ENCODE results near the gene DENND5A. TPM values are rescaled to one million over a fixed set of nuclear protein-coding genes. Genes with fewer than 3 reads are reported as not detected.
"Not testable (repeated sequence)": the region's sequence is repeated elsewhere in the genome, so short reads cannot be mapped to it uniquely, and the experiment has no call there.

Gene DENND5A
- total RNA-seq, 2 donors from 2014 or later = 66.4 to 94.0 TPM

DNA sequence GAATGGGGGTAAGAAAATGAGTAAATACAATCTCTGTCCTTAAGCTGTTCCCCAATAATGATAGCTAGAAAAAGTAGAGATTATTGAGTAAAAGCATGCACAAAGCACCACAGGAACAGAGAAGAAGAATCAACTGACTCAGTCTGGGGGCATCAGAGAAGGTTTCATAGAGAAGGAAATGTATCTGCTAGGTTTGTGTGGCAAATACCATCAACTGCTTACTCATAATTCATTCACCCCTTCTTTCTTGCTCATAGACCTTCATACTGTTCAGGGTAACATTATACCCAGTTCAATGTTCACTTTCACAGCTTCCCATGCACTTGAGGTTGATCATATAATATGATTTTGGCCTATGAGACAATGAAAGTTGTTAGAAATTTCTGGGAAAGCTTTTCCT, 88.6 kb downstream of the DENND5A start:
- peak; percentile 83 to 94 for ATAC-seq
- H3K9me3 Mint-ChIP-seq = no peaks in the 10 kb centered on the region
- peaks cover 22 to 46% of the 10 kb centered on the region in 2 donors for H3K36me3 Mint-ChIP-seq
- peak overlapping the region in 1 of 2 donors; percentile 80 for H3K27ac Mint-ChIP-seq
- no peak for DNase-seq (ENCODE audit: low spot score in 2 of 2)

DNA sequence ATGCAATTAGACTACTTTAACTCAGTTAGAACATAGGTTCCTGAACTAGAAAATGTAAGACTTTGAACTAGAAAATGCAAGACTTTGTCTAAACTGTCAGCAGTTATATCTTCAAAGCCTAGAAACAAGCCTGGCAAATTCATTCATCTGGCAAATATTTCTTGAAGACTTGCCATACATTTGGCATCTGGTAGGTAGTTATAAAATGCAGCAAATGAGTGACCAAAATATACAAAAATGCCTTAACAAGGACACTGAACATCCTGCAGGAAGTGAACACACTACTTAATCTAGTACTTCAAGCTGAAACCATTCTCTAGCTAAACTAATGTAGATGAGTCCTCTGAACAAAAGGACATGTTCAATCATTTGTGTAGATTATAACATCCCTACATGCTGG, 89.0 kb downstream of the DENND5A start:
- ATAC-seq (no peak), DNase-seq (ENCODE audit: low spot score in 2 of 2) (no peak)
- Mint-ChIP-seq H3K36me3 (peaks cover 22 to 47% of the 10 kb centered on the region in 2 donors), H3K9me3 (no peaks in the 10 kb centered on the region), H3K27ac (no peak overlapping the region)

GRCh38 chr11:9172389-9172788, 92.8 kb downstream of the DENND5A start:
- Mint-ChIP-seq H3K27ac (no peak overlapping the region), H3K9me3 (no peaks in the 10 kb centered on the region), H3K36me3 (peaks cover 19 to 29% of the 10 kb centered on the region in 2 donors)
- ATAC-seq (no peak), DNase-seq (ENCODE audit: low spot score in 2 of 2) (no peak)

- DNase-seq (ENCODE audit: low spot score in 2 of 2) = no peak
- Mint-ChIP-seq H3K9me3 (no peaks in the 10 kb centered on the region), H3K27ac (peak overlapping the region in 1 of 2 donors; percentile 36), H3K36me3 (peaks cover 22 to 23% of the 10 kb centered on the region in 2 donors)
- ATAC-seq = no peak
Measured at GRCh38 chr11:9170450-9170849, 94.7 kb downstream of the DENND5A start.

GRCh38 chr11:9169595-9170295, 95.4 kb downstream of the DENND5A start:
- Mint-ChIP-seq H3K27ac (peak overlapping the region; percentile 36 to 62), H3K9me3 (no peaks in the 10 kb centered on the region), H3K36me3 (peaks cover 22 to 23% of the 10 kb centered on the region in 2 donors)
- DNase-seq (ENCODE audit: low spot score in 2 of 2) = no peak
- ATAC-seq = peak; percentile 81 to 90

DNA sequence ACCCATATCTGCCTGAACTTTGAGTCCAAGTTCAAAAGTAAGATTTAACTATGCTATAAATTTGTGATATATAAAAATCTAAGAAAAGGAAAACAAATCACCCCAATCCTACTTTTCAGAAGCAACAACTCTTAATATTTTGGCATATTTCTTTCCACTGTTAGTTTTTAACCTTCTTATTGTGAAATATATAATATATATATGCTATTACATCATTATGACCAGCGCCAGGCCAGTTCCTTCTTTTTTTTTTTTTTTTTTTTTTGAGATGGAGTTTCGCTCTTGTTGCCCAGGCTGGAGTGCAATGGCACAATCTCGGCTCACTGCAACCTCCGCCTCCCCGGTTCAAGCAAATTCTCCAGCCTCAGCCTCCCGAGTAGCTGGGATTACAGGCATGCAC, 103.2 kb downstream of the DENND5A start:
- peaks cover 9 to 14% of the 10 kb centered on the region in 2 donors for H3K36me3 Mint-ChIP-seq
- not testable (repeated sequence) for H3K27ac Mint-ChIP-seq, ATAC-seq

GRCh38 chr11:9160166-9160565, 105.0 kb downstream of the DENND5A start:
- DNase-seq (ENCODE audit: low spot score in 2 of 2) (no peak), ATAC-seq (peak; percentile 64 to 81)
- Mint-ChIP-seq H3K36me3 (peaks cover 5 to 14% of the 10 kb centered on the region in 2 donors), H3K9me3 (no peaks in the 10 kb centered on the region), H3K27ac (peak overlapping the region; percentile 81 to 90)

More for the DNA sequence above, 103.2 kb downstream of the DENND5A start:
- not testable (repeated sequence) for DNase-seq (ENCODE audit: low spot score in 2 of 2); H3K9me3 Mint-ChIP-seq

- DNase-seq (ENCODE audit: low spot score in 2 of 2) (no peak), ATAC-seq (peak; percentile 67 to 72)
- peaks cover 5 to 14% of the 10 kb centered on the region in 2 donors for H3K36me3 Mint-ChIP-seq
- peak overlapping the region in 1 of 2 donors; percentile 90 for H3K27ac Mint-ChIP-seq
- no peaks in the 10 kb centered on the region for H3K9me3 Mint-ChIP-seq
Measured at GRCh38 chr11:9158898-9159391, 106.2 kb downstream of the DENND5A start.

GRCh38 chr11:9155930-9156329, 109.2 kb downstream of the DENND5A start:
- no peak for ATAC-seq
- H3K9me3 Mint-ChIP-seq = no peaks in the 10 kb centered on the region
- peaks cover 5 to 14% of the 10 kb centered on the region in 2 donors for H3K36me3 Mint-ChIP-seq
- DNase-seq (ENCODE audit: low spot score in 2 of 2) = no peak
- no peak overlapping the region for H3K27ac Mint-ChIP-seq

DNA sequence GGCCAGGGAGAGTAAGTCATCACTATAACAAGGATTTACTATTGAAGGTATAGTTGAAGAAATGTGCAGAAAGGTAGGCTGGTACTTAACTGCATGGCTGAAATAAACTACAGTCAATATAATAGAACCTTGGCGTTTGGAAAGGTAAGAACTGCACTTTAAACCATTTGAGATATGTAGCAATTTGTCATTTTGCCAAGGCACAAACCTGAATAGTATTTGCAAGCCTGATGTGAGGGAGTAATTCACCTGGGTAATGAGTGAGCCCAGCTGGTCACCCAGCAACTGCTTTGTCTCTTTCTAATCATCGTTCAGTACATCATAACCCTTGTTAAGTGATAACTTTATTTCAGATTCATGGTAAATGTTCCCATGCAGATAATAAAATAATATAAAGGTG, 111.5 kb downstream of the DENND5A start:
- ATAC-seq (no peak), DNase-seq (ENCODE audit: low spot score in 2 of 2) (no peak)
- H3K27ac Mint-ChIP-seq = no peak overlapping the region
- peaks cover 0 to 8% of the 10 kb centered on the region in 2 donors for H3K36me3 Mint-ChIP-seq
- H3K9me3 Mint-ChIP-seq = no peaks in the 10 kb centered on the region

DNA sequence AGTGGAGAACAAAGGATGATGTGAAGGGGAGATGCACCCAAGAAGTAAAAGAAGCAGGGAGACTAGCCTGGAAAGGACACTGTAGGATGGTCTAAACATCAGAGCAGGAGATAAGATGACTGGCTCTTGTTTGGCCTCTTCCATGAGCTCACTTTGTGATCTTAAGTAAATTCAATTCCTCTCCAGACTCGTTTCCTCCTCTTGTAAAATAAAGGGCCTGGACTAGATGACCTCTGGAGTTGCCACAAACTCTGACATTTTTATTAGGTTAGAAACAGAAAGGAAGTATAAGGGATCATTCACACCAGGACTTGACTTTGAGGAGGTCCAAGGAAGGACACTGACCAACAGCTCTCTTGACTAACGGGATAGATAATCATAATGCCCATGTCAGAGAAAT, 113.5 kb downstream of the DENND5A start:
- DNase-seq (ENCODE audit: low spot score in 2 of 2) (no peak), ATAC-seq (no peak)
- H3K36me3 Mint-ChIP-seq = peaks cover 0 to 23% of the 10 kb centered on the region in 2 donors
- no peak overlapping the region for H3K27ac Mint-ChIP-seq
- no peaks in the 10 kb centered on the region for H3K9me3 Mint-ChIP-seq

- no peak overlapping the region for H3K27ac Mint-ChIP-seq
- H3K36me3 Mint-ChIP-seq = peaks cover 0 to 26% of the 10 kb centered on the region in 2 donors
- ATAC-seq (no peak), DNase-seq (ENCODE audit: low spot score in 2 of 2) (no peak)
- H3K9me3 Mint-ChIP-seq = no peaks in the 10 kb centered on the region
Measured at GRCh38 chr11:9150926-9151325, 114.2 kb downstream of the DENND5A start.

DNA sequence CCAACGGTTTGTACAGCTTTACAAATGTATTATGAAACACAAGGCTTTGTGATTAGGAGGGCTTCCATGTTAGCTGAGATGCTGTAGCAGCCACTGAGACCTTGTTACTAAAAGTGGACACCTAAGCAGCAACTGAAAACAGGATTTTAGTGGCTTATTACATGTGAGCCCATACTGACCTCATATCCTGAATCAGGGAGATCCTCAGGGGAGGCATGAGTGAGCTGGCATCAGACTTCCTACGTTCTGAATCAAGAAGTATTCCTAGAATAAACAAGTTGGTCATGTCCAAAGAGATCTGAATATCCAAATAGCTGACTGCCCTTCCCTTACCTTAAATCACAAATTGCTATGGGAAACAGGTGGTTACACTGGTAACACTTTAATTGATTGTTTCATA, 114.6 kb downstream of the DENND5A start:
- ATAC-seq (peak in 1 of 2 donors; percentile 27), DNase-seq (ENCODE audit: low spot score in 2 of 2) (no peak)
- H3K9me3 Mint-ChIP-seq = no peaks in the 10 kb centered on the region
- H3K27ac Mint-ChIP-seq = peak overlapping the region; percentile 40 to 73
- H3K36me3 Mint-ChIP-seq = peaks cover 0 to 26% of the 10 kb centered on the region in 2 donors

DNA sequence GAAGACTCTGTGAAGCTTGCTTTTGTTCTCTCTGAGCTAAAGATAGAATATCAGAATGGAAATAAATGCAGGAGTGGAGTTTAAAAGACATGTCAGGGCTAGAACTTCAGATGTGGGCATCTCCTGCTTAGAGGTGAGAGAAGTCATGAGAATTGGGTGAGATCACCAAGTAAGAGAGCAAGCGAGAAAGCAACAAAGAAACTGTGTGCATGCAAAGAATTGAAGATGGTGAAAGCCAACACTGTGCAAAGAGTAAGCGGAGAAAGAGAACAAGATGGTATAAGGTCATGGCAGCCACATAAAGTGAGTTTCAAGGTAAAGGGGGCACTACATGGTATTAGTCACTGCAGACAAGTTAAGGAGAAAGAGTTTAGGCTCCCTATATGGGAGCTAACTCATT, 116.4 kb downstream of the DENND5A start:
- Mint-ChIP-seq H3K9me3 (no peaks in the 10 kb centered on the region), H3K36me3 (peaks cover 0 to 26% of the 10 kb centered on the region in 2 donors), H3K27ac (peak overlapping the region in 1 of 2 donors; percentile 73)
- ATAC-seq = peak; percentile 61 to 67
- DNase-seq (ENCODE audit: low spot score in 2 of 2) = no peak

DNA sequence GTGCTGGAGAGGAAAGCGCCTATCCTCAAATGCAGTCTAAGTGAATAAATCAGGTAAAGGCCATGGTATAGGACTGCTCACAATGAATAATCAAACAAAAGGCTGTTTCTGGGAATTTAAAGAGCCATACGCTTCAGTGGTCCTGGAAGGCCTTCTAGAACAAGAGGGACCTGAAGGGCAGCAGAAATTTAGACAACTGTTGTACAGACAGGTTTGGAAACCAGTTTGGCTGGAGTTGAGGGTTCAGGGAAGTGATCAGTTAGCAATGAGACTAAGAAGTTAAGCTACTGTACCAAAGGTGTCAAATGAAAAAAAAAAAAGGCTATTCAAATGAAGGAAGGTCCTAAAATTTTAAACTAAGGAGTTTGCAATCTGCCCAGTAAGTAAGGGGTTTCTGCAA, 117.1 kb downstream of the DENND5A start:
- Mint-ChIP-seq H3K9me3 (no peaks in the 10 kb centered on the region), H3K27ac (peak overlapping the region in 1 of 2 donors; percentile 73), H3K36me3 (peaks cover 1 to 26% of the 10 kb centered on the region in 2 donors)
- no peak for DNase-seq (ENCODE audit: low spot score in 2 of 2)
- no peak for ATAC-seq

DNA sequence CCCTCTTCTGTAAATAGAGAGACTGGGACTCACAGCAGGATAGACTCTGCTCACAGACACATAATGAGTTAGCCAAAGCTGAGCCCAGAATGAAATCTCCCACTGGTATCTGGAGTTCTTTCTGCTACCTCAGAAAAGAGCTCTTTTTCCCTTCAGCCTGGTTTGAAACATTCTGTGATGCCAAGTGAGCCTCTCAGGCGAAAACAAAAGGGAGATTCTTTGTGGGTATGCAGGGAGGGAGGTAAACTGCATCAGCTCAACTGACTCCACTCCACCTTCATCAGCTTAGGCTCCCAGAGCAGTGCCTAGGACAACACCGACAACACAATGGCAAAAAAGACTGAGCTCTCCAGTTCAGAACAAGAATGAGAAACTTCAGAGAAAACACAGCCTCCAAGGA, 118.7 kb downstream of the DENND5A start:
- H3K36me3 Mint-ChIP-seq = peaks cover 7 to 26% of the 10 kb centered on the region in 2 donors
- H3K9me3 Mint-ChIP-seq = no peaks in the 10 kb centered on the region
- peak overlapping the region; percentile 10 to 73 for H3K27ac Mint-ChIP-seq
- no peak for ATAC-seq
- no peak for DNase-seq (ENCODE audit: low spot score in 2 of 2)

DNA sequence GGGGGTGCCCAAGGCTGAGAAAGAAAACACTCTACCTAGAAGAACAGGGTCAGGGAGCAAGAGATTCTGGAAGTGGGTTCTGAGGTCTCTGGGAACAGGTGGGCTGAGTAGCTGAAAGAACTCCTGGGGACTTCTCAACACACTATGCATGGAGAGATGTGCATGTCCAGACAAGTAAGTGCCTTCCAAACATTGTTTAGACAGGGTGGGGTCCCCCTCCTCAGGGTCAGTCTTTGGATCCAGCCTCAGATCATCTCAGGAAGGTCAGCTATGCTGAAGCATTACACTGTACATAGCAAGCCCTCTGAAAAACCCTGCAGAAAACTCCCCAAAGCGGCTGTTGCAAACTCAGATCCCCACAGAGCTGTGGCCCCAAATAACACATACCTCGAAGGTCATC, 119.9 kb downstream of the DENND5A start:
- peaks cover 16 to 26% of the 10 kb centered on the region in 2 donors for H3K36me3 Mint-ChIP-seq
- peak overlapping the region in 1 of 2 donors; percentile 50 for H3K27ac Mint-ChIP-seq
- no peaks in the 10 kb centered on the region for H3K9me3 Mint-ChIP-seq
- ATAC-seq (no peak), DNase-seq (ENCODE audit: low spot score in 2 of 2) (no peak)

- Mint-ChIP-seq H3K9me3 (no peaks in the 10 kb centered on the region), H3K36me3 (peaks cover 16 to 26% of the 10 kb centered on the region in 2 donors), H3K27ac (peak overlapping the region; percentile 30 to 50)
- DNase-seq (ENCODE audit: low spot score in 2 of 2) (no peak), ATAC-seq (no peak)
Measured at GRCh38 chr11:9144828-9145227, 120.3 kb downstream of the DENND5A start.
